Measurements from ENCODE around the gene PGGT1B. TPM values are rescaled to one million over a fixed set of nuclear protein-coding genes. Genes with fewer than 3 reads are reported as not detected.

PGGT1B gene
- total and polyA plus RNA-seq, 2 of the 8 experiments (the other 6 are each of a cell fraction or from before 2014, with no cell fraction given), result 1.9 to 43.1 TPM

GRCh38 chr5:115260248-115260647 lies 2.4 kb downstream of the PGGT1B start:
- Histone ChIP-seq H4K5ac (ENCODE audit: insufficient read length, low read depth, low read length) (no peak overlapping the region), H2BK12ac (ENCODE audit: low read depth, low read length) (no peak overlapping the region), H4K8ac (ENCODE audit: extremely low read depth, insufficient read depth, low read length) (no peak overlapping the region), H3K4me2 (ENCODE audit: insufficient read depth in 1 of 2, low read depth in 2 of 2, low read length in 2 of 2) (no peak overlapping the region), H3K18ac (ENCODE audit: extremely low read depth, low read length) (no peak overlapping the region), H2AK5ac (ENCODE audit: low read depth, low read length) (no peak overlapping the region), H3K9me3 (ENCODE audit: insufficient read depth in 2 of 2, low read depth in 1 of 2, low read length in 1 of 2) (no peaks in the 10 kb centered on the region), H2AFZ (ENCODE audit: low read length) (no peak overlapping the region), H3K4me3 (ENCODE audit: extremely low read depth in 1 of 4, insufficient read depth in 2 of 4, low read depth in 3 of 4, low read length in 4 of 4) (no peak overlapping the region), H3K27ac (ENCODE audit: low read depth, low read length) (no peak overlapping the region), H2BK5ac (ENCODE audit: low read depth, low read length) (no peak overlapping the region), H2BK15ac (ENCODE audit: low read length) (no peak overlapping the region), H3K56ac (replicated peaks; ENCODE audit: insufficient read length, low read depth, low read length) (no peak overlapping the region), H3K27me3 (replicated peaks in 1 of 4; ENCODE audit: control insufficient read depth in 3 of 4, extremely low read depth in 1 of 4, insufficient read depth in 3 of 4, low read length in 3 of 4) (no peaks in the 10 kb centered on the region), H3K23me2 (ENCODE audit: low read depth, low read length) (peaks cover 10% of the 10 kb centered on the region), H3K79me1 (ENCODE audit: low read depth, low read length) (0 out of 2 replicates have a peak, but pooled peaks cover 2% of the 10 kb centered on the region), H3K9ac (replicated peaks in 1 of 4; ENCODE audit: extremely low read depth in 1 of 4, low read depth in 3 of 4, low read length in 3 of 4) (no peak overlapping the region), H2BK120ac (replicated peaks; ENCODE audit: low read depth, low read length) (no peak overlapping the region), H2BK20ac (ENCODE audit: low read length) (no peak overlapping the region), H3K36me3 (ENCODE audit: control insufficient read depth in 2 of 4, insufficient read depth in 4 of 4, low read length in 3 of 4) (peaks cover 0 to 3% (median under 1%) of the 10 kb centered on the region in 4 experiments; a peak in 1 of 8 replicates), H4K20me1 (replicated peaks in 1 of 2; ENCODE audit: control insufficient read depth in 1 of 2, insufficient read depth in 2 of 2, low read length in 2 of 2) (no peaks in the 10 kb centered on the region), H3K4ac (replicated peaks; ENCODE audit: insufficient read length, low read depth, low read length) (no peak overlapping the region), H3K14ac (ENCODE audit: insufficient read length) (no peak overlapping the region), H4K91ac (replicated peaks; ENCODE audit: insufficient read length, low read length) (no peak overlapping the region), H3K79me2 (ENCODE audit: control insufficient read depth in 1 of 2, insufficient read depth in 2 of 2, low read length in 2 of 2) (peaks cover 9 to 68% of the 10 kb centered on the region in 2 experiments; a peak in 3 of 4 replicates), H3K23ac (ENCODE audit: insufficient read length) (no peak overlapping the region), H3K4me1 (replicated peaks in 1 of 4; ENCODE audit: control insufficient read depth in 3 of 4, insufficient read depth in 4 of 4, low read length in 3 of 4) (peaks cover 0 to 4% (median 0%) of the 10 kb centered on the region in 4 experiments; a peak in 3 of 7 replicates)
- ChIA-PET POLR2A (ENCODE audit: partially characterized antibody) (interaction anchor here (0.6 kb wide), 1 partner anchor 188 kb away, joined by 3 read pairs; no protein-coding TSS in a partner anchor), CTCF (ENCODE audit: partially characterized antibody) (no interaction called here)
- no peak for FAIRE-seq
- no peak for TF ChIP-seq GABPA (IDR thresholded peaks at IDR 0.05; ENCODE audit: borderline replicate concordance, insufficient read depth, low read length)
- no peak for TF ChIP-seq TBP (IDR thresholded peaks at IDR 0.05; ENCODE audit: low read depth, low read length)
- WGBS, 2 experiments (ENCODE audit: extremely low coverage in 1 of 2, insufficient coverage in 1 of 2, insufficient read length in 1 of 2, insufficient replicate concordance in 2 of 2, low coverage in 1 of 2, low lambda C conversion rate in 2 of 2, missing lambda C conversion rate in 1 of 2), result 92% methylated on average over 2 of the region's 2 CpGs; no CpG with 5 or more reads in 1 of the 2 experiments
- no peak for DNase-seq (ENCODE audit: low read depth in 1 of 2, low spot score in 2 of 2)

All from H1 (cell line).